Measurements from ENCODE around the gene FTSJ1. TPM values are rescaled to one million over a fixed set of nuclear protein-coding genes. Genes with fewer than 3 reads are reported as not detected.

FTSJ1 gene
- total and polyA plus RNA-seq, 11 donors, result 13.6 to 62.4 (median 18.1) TPM

DNA sequence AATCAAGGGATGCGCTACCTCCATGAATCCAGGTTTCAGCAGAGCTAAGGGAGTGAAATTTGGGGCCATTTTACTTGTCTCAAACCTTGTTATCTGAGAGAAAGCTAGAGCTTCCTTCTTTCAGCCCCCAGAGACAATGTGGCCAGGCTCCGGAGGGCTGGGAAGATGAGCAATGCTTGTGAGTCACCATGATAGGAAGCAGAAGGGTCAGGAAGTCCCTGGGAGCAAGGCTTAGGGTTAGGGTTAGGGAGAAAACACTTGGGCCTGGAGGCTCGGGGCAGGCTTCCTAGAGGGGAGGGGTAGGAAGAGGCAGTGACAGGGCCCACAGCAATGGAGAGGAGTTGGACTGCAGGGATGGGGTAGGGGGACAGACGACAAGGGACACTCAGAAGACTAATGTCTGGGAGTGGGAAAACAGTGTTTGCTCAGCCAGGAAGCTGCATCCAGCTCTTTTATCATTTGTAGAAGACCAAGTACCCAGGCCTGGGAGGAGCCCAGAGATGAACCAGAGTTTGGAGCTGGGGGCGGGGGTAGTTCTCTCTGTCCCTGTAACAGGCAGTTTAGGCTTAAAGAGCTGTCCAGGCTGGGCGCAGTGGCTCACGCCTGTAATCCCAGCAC, 16.4 kb downstream of the FTSJ1 start:
- WGBS, 4 donors, result 68 to 75% (median 72%) methylated on average over 7 of the region's 7 CpGs
- H3K4me1 ChIP-seq, result no peaks in the 10 kb centered on the region

DNA sequence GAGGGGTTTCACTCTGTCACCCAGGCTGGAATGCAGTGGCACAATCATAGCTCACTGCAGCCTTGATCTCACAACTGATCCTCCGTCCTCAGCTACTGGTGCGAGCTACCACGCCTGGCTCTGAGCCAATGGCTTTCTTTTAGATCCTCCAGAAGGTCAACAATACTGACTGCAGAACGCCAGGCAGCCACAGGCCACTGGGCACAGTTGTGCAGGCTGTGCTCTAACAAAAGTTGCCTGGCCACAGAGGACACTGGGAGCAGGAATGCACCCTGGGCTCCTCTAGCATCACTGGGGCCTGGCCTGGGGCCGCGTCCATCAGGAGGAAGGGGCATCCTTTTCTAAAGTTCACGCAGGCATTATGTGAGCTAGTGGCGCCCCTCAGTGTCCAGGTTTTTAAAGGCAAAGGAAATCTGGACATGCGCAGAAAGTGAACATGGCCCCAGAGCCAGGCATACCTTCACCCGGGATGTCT, 17.9 kb downstream of the FTSJ1 start:
- intact Hi-C loops (cut with DNase I), result loop anchor here in 7 of 10 donors (5.0 to 10.0 kb wide), 3 partner anchors 407 to 412 kb away; no protein-coding TSS in a partner anchor
- WGBS, 4 donors, result 15 to 28% (median 21%) methylated on average over 10 of the region's 10 CpGs

More for the DNA sequence above, 16.4 kb downstream of the FTSJ1 start:
- Histone ChIP-seq H3K9me3 (peaks cover 0 to 5% (median 0%) of the 10 kb centered on the region in 12 donors), H3K36me3 (no peaks in the 10 kb centered on the region), H3K27me3 (no peaks in the 10 kb centered on the region), H3K4me3 (no peak overlapping the region), H3K27ac (peak overlapping the region in 1 of 12 donors; percentile 14)
- TF ChIP-seq, protein P1, sequence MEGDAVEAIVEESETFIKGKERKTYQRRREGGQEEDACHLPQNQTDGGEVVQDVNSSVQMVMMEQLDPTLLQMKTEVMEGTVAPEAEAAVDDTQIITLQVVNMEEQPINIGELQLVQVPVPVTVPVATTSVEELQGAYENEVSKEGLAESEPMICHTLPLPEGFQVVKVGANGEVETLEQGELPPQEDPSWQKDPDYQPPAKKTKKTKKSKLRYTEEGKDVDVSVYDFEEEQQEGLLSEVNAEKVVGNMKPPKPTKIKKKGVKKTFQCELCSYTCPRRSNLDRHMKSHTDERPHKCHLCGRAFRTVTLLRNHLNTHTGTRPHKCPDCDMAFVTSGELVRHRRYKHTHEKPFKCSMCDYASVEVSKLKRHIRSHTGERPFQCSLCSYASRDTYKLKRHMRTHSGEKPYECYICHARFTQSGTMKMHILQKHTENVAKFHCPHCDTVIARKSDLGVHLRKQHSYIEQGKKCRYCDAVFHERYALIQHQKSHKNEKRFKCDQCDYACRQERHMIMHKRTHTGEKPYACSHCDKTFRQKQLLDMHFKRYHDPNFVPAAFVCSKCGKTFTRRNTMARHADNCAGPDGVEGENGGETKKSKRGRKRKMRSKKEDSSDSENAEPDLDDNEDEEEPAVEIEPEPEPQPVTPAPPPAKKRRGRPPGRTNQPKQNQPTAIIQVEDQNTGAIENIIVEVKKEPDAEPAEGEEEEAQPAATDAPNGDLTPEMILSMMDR (IDR thresholded peaks at IDR 0.05), result no peak
- no peak for TF ChIP-seq POLR2A (IDR thresholded peaks at IDR 0.05)
- DNase-seq (no peak), ATAC-seq (peak in 2 of 4 donors; percentile 32 to 50)
- intact Hi-C loops (cut with DNase I), result loop anchor here in 7 of 10 donors (5.0 to 10.0 kb wide), 3 partner anchors 405 to 410 kb away; no protein-coding TSS in a partner anchor

DNA sequence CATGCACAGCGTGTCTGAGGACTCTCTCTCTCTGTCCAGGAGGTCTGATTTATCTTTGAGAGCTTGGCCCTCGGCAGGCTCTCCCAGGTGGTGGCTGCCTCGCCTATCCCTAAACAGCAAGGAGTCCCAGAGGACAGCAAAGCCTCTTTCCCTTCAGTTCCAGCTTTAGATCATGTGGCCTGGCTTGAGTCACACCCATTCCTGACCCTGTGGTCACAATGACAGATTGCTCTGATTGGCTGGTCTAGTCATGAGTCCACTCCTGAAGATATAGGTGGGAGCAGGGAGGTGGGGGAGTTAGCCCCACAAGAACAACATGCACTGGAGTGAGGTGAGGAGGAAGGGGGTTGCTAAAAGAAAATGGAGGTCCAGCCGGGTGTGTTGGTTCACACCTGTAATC, 20.7 kb downstream of the FTSJ1 start:
- H3K27ac ChIP-seq, result no peak overlapping the region
- WGBS, 4 donors, result 61 to 81% (median 73%) methylated on average over 3 to 4 of the region's 4 CpGs
- no peak for DNase-seq
- intact Hi-C loops (cut with DNase I), result loop anchor here in 2 of 10 donors (10.0 kb wide), 1 partner anchor 412 kb away; no protein-coding TSS in a partner anchor
- no peaks in the 10 kb centered on the region for H3K9me3 ChIP-seq
- TF ChIP-seq, protein P1 (IDR thresholded peaks at IDR 0.05), result no peak
- TF ChIP-seq POLR2A (IDR thresholded peaks at IDR 0.05), result no peak
- no peak overlapping the region for H3K4me3 ChIP-seq
- no peaks in the 10 kb centered on the region for H3K4me1 ChIP-seq
- no peaks in the 10 kb centered on the region for H3K27me3 ChIP-seq
- no peaks in the 10 kb centered on the region for H3K36me3 ChIP-seq
- ATAC-seq, result no peak

More for the DNA sequence above, 17.9 kb downstream of the FTSJ1 start:
- Histone ChIP-seq H3K4me3 (no peak overlapping the region), H3K27me3 (no peaks in the 10 kb centered on the region), H3K4me1 (no peaks in the 10 kb centered on the region), H3K9me3 (peaks cover 0 to 5% (median 0%) of the 10 kb centered on the region in 12 donors), H3K36me3 (no peaks in the 10 kb centered on the region), H3K27ac (no peak overlapping the region)
- TF ChIP-seq POLR2A (IDR thresholded peaks at IDR 0.05), result no peak
- TF ChIP-seq, protein P1 (IDR thresholded peaks at IDR 0.05), result peak in 7 of 12 donors; percentile 11 to 45 (median 35)
- ATAC-seq, result peak in 3 of 4 donors; percentile 38 to 70 (median 45)
- no peak for DNase-seq

GRCh38 chrX:48497871-48498270, 21.9 kb downstream of the FTSJ1 start:
- Histone ChIP-seq H3K9me3 (no peaks in the 10 kb centered on the region), H3K27ac (no peak overlapping the region), H3K4me1 (no peaks in the 10 kb centered on the region), H3K4me3 (no peak overlapping the region), H3K36me3 (no peaks in the 10 kb centered on the region), H3K27me3 (no peaks in the 10 kb centered on the region)
- 53 to 73% (median 62%) methylated on average over 5 of the region's 5 CpGs for WGBS, 4 donors
- intact Hi-C loops (cut with DNase I), result loop anchor here in 2 of 10 donors (10.0 kb wide), 1 partner anchor 413 kb away; no protein-coding TSS in a partner anchor
- ATAC-seq (no peak), DNase-seq (no peak)
- TF ChIP-seq POLR2A (IDR thresholded peaks at IDR 0.05), result no peak
- TF ChIP-seq, protein P1 (IDR thresholded peaks at IDR 0.05), result no peak
